Endothelial cell (in vitro differentiated cells): ENCODE data around the gene KLHL17. TPM values are rescaled to one million over a fixed set of nuclear protein-coding genes. Genes with fewer than 3 reads are reported as not detected.

Experiments used
- DNase-seq: peaks from one replicate; pipeline ENCODE4 v3.0.0; 2021; ENCODE audit warnings: low spot score
- H3K27ac Mint-ChIP-seq: one replicate; pipeline ENCODE4 v1.8.0; 2021; ENCODE audit warnings: mixed read lengths, inconsistent platforms; ENCODE audit not compliant: unreplicated experiment
- H3K27me3 Mint-ChIP-seq: one replicate; pipeline ENCODE4 v1.8.0; 2021; ENCODE audit warnings: mild to moderate bottlenecking, moderate library complexity, mixed read lengths, inconsistent platforms; ENCODE audit not compliant: unreplicated experiment
- H3K36me3 Mint-ChIP-seq: one replicate; pipeline ENCODE4 v1.8.0; 2021; ENCODE audit warnings: mild to moderate bottlenecking, low read depth, mixed read lengths, inconsistent platforms; ENCODE audit not compliant: unreplicated experiment
- H3K4me1 Mint-ChIP-seq: one replicate; pipeline ENCODE4 v1.8.0; 2021; ENCODE audit warnings: mild to moderate bottlenecking, mixed read lengths, inconsistent platforms; ENCODE audit not compliant: unreplicated experiment
- H3K4me3 Mint-ChIP-seq: one replicate; pipeline ENCODE4 v1.8.0; 2021; ENCODE audit warnings: mild to moderate bottlenecking, mixed read lengths, inconsistent platforms; ENCODE audit not compliant: unreplicated experiment
- H3K9me3 Mint-ChIP-seq: one replicate; pipeline ENCODE4 v1.8.0; 2021; ENCODE audit warnings: mixed read lengths, inconsistent platforms; ENCODE audit not compliant: unreplicated experiment
- CTCF ChIP-seq: fragments of 200-600 bp; sonication (generic); IDR thresholded peaks from one replicate; pipeline ENCODE4 v1.5.0; 2021; ENCODE audit warnings: antibody characterized with exemption; ENCODE audit not compliant: unreplicated experiment
- long read RNA-seq: library from polyadenylated mRNA; unstranded; transcript quantifications from one replicate; pipeline ENCODE4 v2.0.0, GENCODE V29; 2020; ENCODE audit not compliant: unreplicated experiment
- total RNA-seq: library from RNA; stranded (reverse); fragmentation: NEBNext Ultra II Directional; extraction: Animal tissue kit (Norgen Biotek cat#: 25700); gene quantifications from one replicate; pipeline ENCODE4 v1.2.1, GENCODE V29; 2021; ENCODE audit not compliant: unreplicated experiment

Gene KLHL17
- 18.7 TPM for total RNA-seq
- long read RNA-seq, partial matches to known transcripts: 1 of 1 reads
- long read RNA-seq, other reads (novel, unspliced or antisense): 0 of 1 reads

GRCh38 chr1:960363-961131 lies at the start of gene KLHL17:
KLHL17 (plus strand) TSS chr1:960584; CDS start chr1:960694, 110 bp downstream.
- H3K4me3 Mint-ChIP-seq: no peak within 1 kb of the TSS
- H3K27ac Mint-ChIP-seq: no peak within 1 kb of the TSS
- peaks cover 9% of the 10 kb centered on the region for H3K27me3 Mint-ChIP-seq
- TF ChIP-seq CTCF: no peak
- H3K4me1 Mint-ChIP-seq: peaks cover 7% of the 10 kb centered on the region
- peaks cover 13% of the 10 kb centered on the region for H3K36me3 Mint-ChIP-seq
- peak; percentile 75 for DNase-seq
- no peaks in the 10 kb centered on the region for H3K9me3 Mint-ChIP-seq

GRCh38 chr1:910881-911721 lies 49.3 kb upstream of the KLHL17 start:
- peaks cover 11% of the 10 kb centered on the region for H3K27me3 Mint-ChIP-seq
- no peak overlapping the region for H3K27ac Mint-ChIP-seq
- no peaks in the 10 kb centered on the region for H3K36me3 Mint-ChIP-seq
- H3K9me3 Mint-ChIP-seq: no peaks in the 10 kb centered on the region
- DNase-seq: peak; percentile 2
- H3K4me3 Mint-ChIP-seq: no peak overlapping the region
- no peak for TF ChIP-seq CTCF
- peaks cover 6% of the 10 kb centered on the region for H3K4me1 Mint-ChIP-seq

GRCh38 chr1:911875-912739 lies 48.3 kb upstream of the KLHL17 start:
- TF ChIP-seq CTCF: no peak
- Mint-ChIP-seq H3K27ac (peak overlapping the region; percentile 17), H3K4me1 (peaks cover 6% of the 10 kb centered on the region), H3K36me3 (no peaks in the 10 kb centered on the region), H3K4me3 (no peak overlapping the region), H3K27me3 (peaks cover 9% of the 10 kb centered on the region), H3K9me3 (no peaks in the 10 kb centered on the region)
- no peak for DNase-seq

- H3K4me1 Mint-ChIP-seq: peaks cover 6% of the 10 kb centered on the region
- no peaks in the 10 kb centered on the region for H3K36me3 Mint-ChIP-seq
- H3K9me3 Mint-ChIP-seq: no peaks in the 10 kb centered on the region
- DNase-seq: peak; percentile 43
- H3K4me3 Mint-ChIP-seq: no peak overlapping the region
- H3K27ac Mint-ChIP-seq: peak overlapping the region; percentile 17
- peaks cover 9% of the 10 kb centered on the region for H3K27me3 Mint-ChIP-seq
- no peak for TF ChIP-seq CTCF
Observed at GRCh38 chr1:912740-913301, 47.6 kb upstream of the KLHL17 start.
